GM06990 (cell line): ENCODE measurements around the gene RERE.

Experiments used
- DNase-seq: peaks from one replicate; pipeline ENCODE4 v3.0.0-alpha.2; 2011; ENCODE audit not compliant: insufficient read length; ENCODE audit errors: extremely low read depth
- H3K27me3 ChIP-seq: replicated peaks from 2 replicates; pipeline ENCODE4 v1.6.0; 2011; ENCODE audit warnings: low read length; ENCODE audit not compliant: control insufficient read depth, insufficient read depth
- H3K36me3 ChIP-seq: 2 replicates; pipeline ENCODE4 v1.5.1; 2011; ENCODE audit warnings: low read length; ENCODE audit not compliant: control insufficient read depth, insufficient read depth
- H3K4me3 ChIP-seq: replicated peaks from 2 replicates; pipeline ENCODE4 v1.5.1; 2011; ENCODE audit warnings: low read depth, mild to moderate bottlenecking, control low read depth, low read length
- TF ChIP-seq, protein P1 (sequence below): IDR thresholded peaks from 2 replicates; pipeline ENCODE4 v1.5.1; 2011; ENCODE audit warnings: low read length, control low read depth, mild to moderate bottlenecking, inconsistent platforms; ENCODE audit not compliant: insufficient read depth, poor library complexity, severe bottlenecking

The RERE gene

DNA sequence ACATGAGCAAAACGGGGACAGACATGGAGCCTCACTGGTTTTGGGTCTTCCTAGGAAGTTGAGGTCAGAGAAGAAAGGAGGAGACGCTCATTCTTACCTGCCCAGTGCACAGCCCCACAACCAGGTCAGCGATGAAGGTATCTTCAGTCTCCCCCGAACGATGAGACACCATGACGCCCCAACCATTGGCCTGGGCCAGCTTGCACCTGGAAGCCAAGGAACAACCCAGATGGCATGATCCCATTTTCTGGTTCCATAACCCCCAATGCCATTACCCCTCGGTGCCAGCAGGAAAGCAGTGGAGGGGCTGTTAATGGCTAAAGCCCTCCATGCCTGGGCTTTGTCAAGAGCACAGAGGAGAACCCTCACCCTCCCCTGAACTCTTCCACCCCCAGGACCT lies 45.7 kb upstream of the RERE start:
- H3K27me3 ChIP-seq, result no peaks in the 10 kb centered on the region
- no peak for DNase-seq
- TF ChIP-seq, protein P1, sequence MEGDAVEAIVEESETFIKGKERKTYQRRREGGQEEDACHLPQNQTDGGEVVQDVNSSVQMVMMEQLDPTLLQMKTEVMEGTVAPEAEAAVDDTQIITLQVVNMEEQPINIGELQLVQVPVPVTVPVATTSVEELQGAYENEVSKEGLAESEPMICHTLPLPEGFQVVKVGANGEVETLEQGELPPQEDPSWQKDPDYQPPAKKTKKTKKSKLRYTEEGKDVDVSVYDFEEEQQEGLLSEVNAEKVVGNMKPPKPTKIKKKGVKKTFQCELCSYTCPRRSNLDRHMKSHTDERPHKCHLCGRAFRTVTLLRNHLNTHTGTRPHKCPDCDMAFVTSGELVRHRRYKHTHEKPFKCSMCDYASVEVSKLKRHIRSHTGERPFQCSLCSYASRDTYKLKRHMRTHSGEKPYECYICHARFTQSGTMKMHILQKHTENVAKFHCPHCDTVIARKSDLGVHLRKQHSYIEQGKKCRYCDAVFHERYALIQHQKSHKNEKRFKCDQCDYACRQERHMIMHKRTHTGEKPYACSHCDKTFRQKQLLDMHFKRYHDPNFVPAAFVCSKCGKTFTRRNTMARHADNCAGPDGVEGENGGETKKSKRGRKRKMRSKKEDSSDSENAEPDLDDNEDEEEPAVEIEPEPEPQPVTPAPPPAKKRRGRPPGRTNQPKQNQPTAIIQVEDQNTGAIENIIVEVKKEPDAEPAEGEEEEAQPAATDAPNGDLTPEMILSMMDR, result no peak
- no peak overlapping the region for H3K4me3 ChIP-seq
- peaks cover 70% of the 10 kb centered on the region for H3K36me3 ChIP-seq

DNA sequence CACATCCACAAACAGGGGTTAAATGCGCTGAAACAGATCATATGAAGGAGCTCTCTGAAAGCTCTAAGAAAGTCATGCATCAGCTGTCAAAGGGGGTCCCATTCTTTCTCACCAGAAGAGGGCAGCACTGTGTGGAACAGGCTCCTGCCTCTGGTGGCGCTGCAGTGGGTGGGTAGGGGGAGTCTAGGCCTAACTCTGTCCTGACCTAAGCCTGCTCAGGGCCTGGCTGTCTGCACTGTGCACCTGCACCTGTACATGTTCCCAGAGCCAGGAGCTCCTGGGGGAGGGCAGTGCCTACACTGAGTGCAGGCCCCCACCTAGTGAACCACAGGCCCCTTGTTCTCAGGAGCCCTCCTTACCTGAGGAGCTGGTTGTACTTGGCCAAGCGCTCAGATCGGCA lies 45.1 kb upstream of the RERE start:
- Histone ChIP-seq H3K4me3 (no peak overlapping the region), H3K36me3 (peaks cover 68% of the 10 kb centered on the region), H3K27me3 (no peaks in the 10 kb centered on the region)
- TF ChIP-seq, protein P1, result peak; percentile 63
- DNase-seq, result no peak

DNA sequence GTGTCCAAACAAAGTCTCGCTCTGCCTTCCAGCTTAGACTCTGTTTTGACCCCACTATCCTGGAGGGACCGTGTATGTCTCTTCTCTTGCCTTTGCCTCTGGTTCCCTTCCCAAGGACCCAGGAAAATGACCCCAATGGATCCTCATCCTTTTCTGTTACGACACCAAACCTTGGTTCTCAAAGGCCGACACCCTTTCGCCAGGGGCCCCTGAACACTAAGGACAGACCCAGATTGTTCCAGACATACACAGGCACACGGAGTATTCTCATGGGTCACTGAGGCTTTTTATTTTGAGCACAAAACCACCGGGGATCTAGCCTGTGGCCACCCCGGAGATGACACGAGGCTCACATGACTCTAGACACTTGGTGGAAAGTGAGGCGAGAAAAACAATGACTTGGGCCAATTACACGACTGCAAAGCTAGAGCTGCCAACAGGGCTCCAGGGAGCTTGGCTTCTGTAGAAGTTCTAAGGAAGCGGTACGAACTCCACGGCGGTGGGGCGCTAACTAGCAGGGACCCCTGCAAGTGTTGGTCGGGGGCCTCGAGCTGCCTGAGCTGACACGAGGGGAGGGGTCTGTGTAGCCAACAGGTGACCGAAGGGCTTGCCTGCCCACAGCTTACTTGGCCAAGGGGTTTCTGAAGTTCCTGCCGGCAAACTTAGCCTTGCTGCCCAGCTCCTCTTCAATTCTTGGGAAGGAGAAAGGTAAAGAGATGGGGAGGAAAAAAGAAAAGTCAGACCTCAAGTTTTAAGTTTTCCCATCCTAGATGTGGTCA lies 43.5 kb upstream of the RERE start:
- TF ChIP-seq, protein P1, result no peak
- no peak for DNase-seq
- peaks cover 60% of the 10 kb centered on the region for H3K36me3 ChIP-seq
- H3K4me3 ChIP-seq, result no peak overlapping the region
- H3K27me3 ChIP-seq, result no peaks in the 10 kb centered on the region

DNA sequence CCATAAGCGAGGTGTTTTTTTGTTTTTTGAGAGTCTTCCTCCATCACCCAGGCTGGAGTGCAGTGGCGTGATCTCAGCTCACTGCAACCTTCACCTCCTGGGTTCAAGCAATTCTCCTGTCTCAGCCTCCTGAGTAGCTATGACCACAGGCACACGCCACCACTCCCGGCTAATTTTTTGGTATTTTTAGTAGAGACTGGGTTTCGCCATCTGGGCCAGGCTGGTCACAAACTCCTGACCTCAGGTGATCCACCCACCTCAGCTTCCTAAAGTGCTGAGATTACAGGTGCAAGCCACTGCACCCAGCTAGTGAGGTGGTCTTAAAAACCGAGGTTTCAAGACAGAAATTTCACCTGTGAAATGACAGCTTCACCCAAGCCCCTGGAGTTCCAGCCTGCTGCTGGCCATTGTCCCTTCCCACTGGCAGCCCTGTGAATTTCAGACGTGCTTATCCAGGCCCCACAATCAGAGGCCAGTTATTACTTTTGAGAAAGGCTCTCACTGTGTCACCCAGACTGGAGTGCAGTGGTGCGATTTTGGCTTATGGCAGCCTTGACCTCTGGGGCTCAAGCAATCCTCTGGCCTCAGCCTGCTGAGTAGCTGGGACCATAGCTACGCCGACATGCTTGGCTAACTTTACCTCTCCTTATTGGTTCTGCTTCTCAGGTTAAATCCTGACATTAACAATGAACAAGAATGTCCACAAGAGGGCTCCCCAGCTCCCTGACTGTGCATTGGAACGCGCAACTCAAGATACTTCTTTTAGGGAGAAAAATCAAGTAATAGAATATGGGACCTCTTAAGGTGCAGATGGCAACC lies 41.7 kb upstream of the RERE start:
- peaks cover 43% of the 10 kb centered on the region for H3K36me3 ChIP-seq
- no peak for DNase-seq
- H3K4me3 ChIP-seq, result no peak overlapping the region
- TF ChIP-seq, protein P1, result peak; percentile 59
- no peaks in the 10 kb centered on the region for H3K27me3 ChIP-seq

DNA sequence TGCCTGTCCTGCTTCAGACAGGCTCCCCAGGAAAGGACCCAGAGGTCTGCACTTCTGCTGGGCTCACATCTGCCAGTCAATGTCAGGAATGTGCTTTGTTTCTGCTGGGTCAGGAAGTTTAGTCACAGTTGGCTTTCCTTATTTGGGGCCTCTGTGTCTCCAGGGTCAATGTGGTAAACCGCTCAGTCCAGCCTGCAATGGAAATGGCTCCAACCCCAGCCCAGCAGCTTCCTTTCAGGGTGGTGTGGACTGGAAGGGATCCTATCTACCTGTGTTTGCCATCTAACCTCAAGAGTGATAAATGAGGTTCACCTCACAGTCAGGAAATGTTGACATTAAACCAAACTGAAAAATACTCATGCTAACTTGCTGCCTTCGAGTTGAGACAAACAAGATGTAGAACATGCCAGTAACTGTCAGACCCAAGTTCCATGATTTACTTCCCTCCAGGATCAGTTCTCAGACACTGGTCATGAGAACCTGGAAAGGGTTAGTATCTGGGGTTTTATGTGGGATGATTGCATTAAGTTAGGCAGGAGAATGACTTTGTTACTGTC lies 40.8 kb upstream of the RERE start:
- Histone ChIP-seq H3K36me3 (peaks cover 36% of the 10 kb centered on the region), H3K27me3 (no peaks in the 10 kb centered on the region), H3K4me3 (no peak overlapping the region)
- no peak for DNase-seq
- TF ChIP-seq, protein P1, result no peak
